DMS153 (cell line): ENCODE data around the gene VPS26C.
"Not testable (repeated sequence)": the region's sequence is repeated elsewhere in the genome, so short reads cannot be mapped to it uniquely, and the experiment has no call there.

Source experiments
- DNase-seq: peaks from one replicate; lab custom pipeline; 2025; lab: John Stamatoyannopoulos, UW

VPS26C gene

DNA sequence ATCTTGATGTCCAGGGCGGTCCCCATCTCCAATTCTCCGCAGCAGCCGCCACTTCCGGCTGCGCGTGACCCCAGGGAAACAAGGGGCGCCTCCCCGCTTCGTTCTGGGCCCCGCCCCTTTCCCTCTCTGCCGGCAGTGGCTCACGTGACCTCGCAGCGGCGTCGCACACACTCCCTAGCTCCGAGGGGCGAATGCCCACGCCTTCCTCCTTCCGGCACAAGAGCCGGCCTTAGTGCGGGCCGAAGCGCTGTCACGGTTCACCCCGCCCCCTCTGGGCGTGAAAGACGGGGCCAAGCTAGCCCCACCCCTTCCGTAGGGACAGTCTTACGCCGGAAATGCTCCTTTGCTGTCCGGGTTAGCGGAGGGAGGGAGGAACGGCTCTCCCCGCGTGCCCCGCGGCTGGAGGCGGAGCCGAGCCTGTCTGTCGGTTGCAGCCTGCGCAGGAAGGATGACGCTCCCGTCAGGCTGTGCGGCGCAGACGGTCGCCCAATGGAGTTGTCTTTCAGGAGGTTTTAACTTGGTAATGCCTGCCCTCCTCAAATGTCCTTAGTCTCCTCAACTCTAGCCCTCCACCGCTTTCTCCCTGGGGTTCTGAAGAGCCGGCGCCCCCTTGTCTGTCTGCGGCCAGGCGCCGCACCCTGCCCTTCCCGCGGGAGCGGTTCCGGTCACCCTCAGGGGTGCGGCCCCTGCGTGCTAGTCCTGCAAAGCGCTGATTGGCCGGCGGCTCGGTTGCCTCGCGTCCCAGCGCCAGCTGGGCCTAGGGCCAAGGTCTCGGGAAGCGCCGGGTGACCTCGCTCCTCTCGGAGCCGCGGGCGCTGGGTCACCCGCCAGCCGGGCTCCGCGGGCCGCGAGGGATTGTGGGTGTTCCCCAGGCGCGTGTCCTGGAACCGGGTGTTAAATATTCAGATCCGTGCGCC, at the start of gene VPS26C:
VPS26C (minus strand) TSS at position 66 of the 917 bp plus-strand sequence; CDS start at position 26, 40 bp downstream.
- peak; percentile 99 for DNase-seq

DNA sequence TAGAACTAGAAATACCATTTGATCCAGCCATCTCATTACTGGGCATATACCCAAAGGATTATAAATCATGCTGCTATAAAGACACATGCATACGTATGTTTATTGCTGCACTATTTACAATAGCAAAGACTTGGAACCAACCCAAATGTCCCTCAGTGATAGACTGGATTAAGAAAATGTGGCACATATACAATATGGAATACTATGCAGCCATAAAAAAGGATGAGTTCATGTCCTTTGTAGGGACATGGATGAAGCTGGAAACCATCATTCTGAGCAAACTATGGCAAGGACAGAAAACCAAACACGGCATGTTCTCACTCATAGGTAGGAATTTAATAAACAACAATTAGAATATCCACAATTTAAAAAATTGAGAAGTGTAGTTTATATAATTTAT, 48.9 kb upstream of the VPS26C start:
- DNase-seq = not testable (repeated sequence)

DNA sequence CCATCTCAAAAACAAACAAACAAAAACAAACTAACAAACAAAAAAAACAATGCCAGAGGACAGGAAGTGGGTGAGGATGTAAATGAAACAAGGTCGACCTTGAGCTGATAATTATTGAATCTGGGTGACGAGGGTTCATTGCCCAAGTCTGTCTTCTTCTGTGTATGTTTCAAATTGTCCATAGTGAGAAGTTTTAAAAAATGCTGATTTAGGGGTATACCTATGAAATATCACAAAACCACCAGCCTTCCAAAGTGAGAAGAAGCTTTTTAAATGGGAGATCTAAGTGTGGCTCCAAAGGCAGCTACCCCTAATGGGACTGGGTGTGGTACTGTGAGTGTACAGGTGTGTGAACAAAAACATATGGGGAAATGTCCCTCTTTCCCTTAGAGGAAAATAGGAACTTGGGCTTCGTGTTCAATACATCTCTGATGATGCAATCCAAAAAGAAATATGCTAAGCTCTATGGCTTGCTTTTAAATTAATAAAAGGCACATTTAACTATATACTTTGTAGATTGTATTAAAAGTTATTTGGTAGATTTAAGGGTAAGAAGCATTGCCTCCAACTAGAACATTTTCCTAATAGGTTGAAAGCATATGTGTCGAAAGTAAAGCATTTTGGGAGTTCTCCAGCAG, 33.1 kb upstream of the VPS26C start:
- no peak for DNase-seq

DNA sequence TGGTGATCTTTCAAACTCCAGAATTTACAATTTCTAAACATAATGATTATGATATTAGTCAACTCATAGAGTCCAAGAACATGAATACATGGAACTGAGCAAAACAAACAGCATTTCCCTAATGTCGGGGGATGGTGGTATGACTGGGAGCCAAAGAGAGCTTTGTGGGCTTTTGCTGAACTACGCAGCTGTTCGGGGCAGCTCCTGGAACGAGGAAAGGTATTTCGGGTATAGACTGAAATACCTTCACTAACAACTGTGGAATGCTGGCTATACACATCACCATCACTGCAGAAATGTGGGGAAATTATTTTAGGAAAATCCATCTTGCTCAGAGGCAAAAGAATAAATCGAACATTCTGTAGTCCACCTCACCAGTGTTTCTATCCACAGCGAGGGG, 30.2 kb upstream of the VPS26C start:
- no peak for DNase-seq

DNA sequence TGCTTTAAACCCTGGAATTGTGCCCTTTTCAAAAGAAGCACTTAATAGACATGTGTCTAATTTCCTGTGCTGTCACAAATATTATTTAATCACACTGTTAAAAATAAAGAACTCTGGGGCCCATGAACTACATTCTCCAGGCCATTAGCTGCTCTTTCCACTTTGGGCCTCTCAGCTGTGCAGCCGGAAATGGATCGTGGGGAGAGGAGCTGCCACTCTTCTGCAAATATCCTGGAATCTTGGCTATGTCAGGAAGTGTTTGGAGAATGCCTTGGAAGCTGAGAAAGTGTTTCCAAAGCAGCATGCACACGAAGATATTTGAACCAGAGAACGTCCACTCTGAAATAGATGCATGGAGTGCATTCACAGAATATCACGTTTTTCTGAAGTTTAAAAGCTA, 27.5 kb upstream of the VPS26C start:
- no peak for DNase-seq

DNA sequence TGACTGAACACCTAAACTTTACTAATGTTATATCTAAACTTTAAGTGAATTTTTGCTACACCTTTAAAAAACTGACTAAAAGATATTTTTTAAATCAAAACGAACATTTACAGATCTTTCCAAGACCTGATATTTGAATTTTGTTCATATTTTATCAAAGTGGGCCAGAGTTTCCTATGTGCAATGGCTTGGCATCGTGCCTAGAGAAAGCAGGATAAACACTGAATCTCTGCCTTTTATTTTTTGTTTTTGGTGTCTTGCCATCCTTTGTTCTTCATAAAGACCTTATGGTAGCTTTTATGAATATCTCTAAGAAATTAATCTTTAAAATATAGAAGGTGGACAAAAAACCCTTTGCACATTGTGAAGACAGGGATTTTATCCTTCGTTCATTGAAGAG, 25.8 kb upstream of the VPS26C start:
- no peak for DNase-seq

DNA sequence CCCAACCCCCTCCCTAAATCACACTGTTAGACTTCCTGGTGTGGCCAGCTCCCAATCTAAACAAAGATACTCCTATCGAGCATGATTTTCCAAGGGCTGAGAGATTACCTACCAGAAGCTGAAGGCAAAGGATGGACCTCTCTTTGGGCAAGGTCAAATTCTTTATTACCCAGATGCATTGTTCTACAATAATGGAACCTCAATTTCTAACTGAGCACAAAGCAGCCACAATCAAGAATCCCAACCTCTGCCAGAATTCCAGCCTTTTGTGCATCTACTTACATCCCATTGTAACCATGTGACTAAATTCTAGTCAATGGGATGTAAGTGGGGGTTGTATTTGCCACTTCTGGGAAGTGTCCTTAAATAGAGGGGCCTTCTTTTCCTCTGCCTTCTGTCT, 24.9 kb upstream of the VPS26C start:
- DNase-seq = no peak

DNA sequence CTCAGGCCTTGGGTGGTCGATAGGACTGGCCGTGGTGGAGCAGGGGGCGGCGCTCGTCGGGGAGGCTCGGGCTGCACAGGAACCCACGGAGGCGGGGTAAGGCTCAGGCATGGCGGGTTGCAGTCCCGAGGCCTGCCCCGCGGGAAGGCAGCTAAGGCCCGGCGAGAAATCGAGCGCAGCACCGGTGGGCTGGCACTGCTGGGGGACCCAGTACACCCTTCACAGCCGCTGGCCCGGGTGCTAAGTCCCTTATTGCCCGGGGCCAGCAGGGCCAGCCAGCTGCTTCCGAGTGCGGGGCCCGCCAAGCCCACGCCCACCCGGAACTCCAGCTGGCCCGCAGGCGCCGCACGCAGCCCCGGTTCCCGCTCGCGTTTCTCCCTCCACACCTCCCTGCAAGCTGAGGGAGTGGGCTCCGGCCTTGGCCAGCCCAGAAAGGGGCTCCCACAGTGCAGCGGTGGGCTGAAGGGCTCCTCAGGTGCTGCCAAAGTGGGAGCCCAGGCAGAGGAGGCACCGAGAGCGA, 16.1 kb upstream of the VPS26C start:
- DNase-seq = not testable (repeated sequence)

DNA sequence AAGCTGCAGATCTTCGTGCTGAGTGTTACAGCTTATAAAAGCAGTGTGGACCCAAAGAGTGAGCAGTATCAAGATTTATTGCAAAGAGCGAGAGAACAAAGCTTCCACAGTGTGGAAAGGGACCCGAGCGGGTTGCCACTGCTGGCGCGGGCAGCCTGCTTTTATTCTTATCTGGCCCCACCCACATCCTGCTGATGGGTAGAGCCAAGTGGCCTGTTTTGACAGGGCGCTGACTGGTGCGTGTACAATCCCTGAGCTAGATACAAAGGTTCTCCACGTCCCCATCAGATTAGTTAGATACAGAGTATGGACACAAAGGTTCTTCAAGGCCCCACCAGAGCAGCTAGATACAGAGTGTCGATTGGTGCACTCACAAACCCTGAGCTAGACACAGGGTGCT, 15.5 kb upstream of the VPS26C start:
- not testable (repeated sequence) for DNase-seq

DNA sequence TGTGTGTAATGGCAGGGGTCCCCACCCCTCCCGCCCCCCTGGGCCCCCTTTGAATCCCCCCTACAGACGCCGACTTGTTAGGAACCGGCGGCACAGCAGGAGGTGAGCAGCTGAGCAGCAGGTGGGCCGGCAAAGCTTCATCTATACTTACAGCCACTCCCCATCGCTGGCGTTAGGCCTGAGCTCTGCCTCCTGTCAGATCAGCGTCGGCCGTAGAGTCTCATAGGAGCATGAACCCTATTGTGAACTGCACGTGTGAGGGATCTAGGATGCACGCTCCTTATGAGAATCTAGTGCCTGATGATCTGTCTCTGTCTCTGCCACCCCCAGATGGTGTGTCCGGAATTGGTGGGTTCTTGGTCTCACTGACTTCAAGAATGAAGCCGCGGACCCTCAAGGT, 14.9 kb upstream of the VPS26C start:
- DNase-seq = peak; percentile 56

DNA sequence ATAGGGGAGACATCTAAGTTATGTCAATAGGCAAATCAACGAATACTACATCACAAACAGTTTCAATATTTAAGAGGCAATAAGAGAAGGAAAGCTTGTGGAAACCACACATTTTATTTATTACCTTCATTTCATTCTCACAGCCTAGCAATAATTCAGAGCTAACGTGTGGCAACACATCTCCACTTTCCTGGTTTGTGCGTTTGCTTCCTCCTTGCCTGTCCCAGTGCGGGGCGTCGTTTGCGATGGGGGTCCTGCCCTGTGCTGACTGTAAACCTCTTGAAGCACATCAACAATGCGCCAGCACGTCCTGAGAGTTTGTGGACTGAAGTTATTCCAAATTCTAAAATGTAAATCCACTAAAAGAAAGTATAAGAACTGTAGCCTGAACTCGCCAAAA, 14.4 kb upstream of the VPS26C start:
- DNase-seq = no peak

DNA sequence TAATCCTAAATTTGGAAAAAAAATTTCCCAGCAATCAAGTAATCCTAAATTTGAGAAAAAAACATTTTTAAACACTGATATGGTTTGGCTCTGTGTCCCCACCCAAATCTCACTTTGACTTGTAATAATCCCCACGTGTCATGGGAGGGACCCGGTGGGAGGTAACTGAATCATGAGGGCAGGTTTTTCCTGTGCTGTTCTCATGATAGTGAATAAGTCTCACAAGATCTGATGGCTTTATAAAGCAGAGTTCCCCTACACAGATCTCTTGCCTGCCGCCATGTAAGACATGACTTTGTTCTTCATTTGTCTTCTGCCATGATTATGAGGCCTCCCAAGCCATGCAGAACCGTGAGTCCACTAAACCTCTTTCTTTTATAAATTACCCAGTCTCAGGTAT, 12.1 kb upstream of the VPS26C start:
- DNase-seq = not testable (repeated sequence)

DNA sequence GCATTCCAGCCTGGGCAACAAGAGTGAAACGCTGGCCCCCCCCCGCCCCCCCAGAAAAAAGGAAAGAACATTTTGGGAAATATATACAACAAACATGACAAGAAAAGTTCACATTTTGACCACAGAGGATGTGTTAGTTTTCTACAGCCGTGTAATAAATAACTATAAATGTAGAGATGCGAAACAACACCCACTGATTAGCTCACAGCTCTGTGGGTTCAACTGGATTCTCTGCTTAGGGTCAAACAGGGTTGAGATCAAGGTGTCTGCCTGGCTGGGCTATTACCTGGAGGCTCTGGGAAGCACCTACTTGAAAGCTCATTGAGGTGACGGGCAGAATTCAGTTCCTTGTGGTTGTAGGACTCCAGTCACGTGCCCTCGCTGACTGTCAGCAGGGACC, 11.1 kb upstream of the VPS26C start:
- no peak for DNase-seq

DNA sequence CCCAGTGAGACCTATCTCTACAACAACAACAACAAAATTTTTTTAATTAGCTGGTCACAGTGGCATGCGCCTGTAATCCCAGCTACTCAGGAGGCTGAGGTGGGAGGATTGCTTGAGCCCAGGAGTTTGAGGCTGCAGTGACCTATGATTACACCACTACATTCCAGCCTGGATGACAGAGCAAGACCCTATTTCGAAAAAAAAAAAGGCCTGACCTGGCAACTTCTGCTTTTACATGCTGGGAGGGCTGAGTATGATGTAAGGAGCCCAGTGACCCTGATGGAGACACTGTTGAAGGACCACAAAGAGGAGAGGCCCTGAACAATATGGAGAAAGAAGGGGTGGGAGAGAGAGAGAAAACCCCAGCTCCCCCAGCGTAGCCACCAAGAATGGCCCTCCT, 9.2 kb upstream of the VPS26C start:
- DNase-seq = no peak

DNA sequence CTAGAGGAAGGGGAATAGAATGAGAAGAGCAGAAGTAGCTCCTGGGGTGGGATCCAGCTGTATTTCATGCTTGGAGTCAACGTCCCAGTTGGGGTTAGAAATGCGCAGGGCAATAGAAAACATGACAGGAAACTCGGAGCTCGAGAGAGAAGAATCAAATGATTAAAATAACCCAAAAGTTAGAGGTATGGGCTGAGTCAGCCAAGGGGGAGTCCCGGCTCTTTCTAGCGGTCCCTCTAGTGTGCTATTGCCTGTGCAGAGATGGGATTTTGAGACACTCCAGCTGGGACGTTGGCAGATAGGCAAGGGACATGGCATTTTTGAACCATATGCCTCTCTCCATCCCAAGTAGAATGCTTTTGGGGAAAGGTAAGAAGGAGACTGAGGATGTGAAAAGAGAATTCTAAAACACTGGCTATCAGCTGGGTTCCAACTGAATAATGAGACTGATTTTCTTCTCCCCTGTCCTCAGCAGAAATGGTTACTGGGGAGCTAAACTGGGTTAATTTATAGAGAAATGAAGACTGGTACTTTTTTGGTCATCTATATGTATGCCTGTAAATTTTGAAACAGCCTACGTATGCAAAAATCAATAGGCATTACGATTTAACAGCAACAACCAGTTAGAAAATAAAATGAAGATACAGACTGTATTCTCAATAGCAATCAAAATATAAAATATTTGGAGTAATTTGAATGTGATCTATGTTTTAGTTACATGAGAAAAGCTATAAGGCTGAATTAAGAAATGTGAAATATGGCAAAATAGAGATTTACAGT, 7.0 kb upstream of the VPS26C start:
- no peak for DNase-seq

DNA sequence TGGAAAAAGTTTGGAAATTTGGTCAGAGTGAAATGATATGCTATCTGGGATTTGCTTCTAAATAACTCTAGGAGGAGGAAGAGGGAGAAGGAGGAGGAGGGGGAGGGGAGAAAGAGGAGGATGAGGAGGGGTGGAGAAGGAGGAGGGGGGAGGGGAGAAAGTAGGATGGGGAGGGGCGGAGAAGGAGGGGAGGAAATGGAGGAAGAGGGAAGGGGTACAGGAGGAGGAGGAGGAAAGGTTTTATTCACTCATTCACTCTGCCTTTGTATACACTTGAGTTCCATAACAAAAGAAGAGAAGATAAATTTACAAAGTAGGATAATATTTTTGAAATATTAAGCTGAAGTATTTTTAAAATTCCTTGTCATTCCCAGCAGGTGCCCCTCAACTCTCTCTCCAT, 6.3 kb upstream of the VPS26C start:
- DNase-seq = no peak

DNA sequence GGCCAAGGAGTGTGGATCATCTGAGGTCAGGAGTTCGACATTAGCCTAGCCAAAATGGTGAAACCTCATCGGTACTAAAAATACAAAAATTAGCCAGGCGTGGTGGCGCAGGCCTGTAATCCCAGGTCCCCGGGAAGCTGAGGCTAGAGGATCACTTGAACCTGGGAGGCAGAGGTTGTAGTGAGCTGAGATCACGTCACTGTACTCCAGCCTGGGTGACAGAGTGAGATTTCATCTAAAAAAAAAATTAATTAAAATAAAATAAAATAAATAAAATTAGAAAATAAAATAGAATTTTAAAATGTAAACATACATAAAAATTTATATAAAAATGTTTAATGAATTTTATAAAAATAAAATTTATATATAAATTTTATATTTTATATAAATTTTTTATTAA, 5.8 kb upstream of the VPS26C start:
- DNase-seq = no peak

DNA sequence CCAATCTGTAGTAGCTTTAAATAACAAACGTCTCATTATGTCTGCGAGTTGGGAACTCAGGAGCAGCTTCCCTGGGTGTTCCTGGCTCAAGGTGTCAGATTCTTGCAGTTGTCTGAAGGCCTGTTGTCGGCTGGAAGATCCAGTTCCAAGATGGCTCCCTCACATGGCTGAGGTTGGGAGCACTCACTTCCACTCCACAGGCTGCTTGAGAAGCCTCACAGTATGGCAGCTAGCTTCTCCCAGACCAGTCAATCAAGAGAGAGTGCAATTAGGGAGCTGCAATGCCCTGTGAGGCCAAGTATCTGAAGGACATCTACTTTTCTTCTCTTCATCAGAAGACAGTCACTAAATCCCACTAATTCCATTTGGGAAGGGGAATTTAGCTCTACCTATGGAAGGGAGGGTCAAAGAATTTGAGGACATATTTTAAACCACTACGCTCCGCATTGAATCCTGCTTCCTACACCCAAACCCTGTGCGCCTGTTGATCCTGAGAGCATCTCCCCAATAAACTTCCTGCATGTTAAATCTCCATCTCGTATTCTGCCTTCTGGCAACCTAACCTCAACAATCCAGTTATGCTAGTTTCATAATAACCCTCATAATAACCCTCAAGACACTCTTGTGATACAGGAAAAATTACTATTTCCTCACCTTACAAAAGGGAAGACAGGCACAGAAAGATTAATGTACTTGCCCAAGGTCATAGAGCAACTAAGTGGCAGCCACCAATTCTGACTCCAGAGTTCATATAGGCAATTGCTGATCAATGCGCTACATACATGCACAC, 3.6 kb upstream of the VPS26C start:
- DNase-seq = no peak

DNA sequence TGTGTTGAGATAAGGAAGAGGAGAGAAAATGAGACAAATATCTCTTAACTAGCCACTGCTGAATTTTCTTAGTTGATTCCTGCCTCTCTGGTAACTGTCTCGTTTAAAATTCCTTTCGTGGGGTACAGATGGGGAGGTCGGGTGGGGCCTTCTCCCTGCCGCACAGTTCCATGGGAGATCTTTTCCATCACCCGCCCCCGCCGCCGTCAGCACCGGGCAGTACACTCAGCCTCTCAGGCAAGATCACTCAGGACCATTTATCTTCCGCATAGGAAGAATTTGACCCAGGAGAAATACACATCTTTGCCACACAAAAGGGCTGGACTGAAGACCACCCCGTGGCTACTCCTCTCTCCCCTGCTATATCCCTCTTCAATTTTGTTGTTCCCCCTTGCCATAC, 2.3 kb upstream of the VPS26C start:
- DNase-seq = no peak

DNA sequence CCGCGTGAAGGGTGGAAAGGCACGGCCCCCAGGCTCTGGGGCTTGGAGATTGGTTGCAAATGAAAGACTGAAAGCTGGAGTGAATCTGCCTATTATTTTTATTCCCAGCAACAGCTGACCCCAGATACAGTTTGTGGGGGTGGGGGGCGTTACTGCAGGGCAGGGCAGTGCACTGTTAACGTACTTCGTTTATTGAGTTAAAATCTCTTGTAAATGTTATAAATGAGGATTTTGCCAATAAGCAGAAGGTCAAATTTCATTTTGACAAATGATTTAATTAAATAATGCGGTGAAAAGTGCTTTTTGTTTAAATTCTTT, 1.0 kb upstream of the VPS26C start:
- DNase-seq = no peak

DNA sequence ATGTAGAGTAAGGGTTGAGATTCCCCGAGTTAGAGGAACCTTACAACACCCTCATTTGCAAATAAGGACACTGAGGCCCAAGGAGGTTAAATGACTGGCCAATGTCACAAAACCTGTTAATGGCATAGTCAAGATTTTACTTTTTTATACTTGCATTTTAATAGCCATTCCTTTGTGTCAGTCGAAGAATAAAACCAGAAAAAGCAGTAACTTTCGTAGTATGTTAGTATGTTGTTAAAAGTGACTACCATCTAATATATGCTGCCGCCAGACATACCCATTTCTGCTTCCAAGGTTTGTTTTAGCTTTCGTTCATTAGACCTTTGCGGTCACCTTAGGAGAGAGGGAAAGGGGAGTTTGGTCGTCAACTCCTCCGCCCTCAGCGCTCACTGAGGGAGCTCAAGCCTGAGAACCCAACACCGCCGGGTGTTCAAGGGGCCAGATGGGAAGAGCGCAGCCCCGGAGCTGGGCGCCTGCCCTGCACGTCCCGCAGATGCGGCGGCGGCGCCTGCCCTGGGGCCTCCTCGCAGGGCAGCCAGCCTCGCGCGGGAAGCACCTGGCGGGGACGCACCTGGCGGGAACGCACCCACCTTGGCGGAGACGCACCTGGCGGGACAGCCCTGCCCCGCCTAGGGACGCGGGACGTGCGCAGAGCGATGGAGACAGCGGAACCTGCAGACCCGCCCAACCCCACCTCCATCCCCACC, 466 bp downstream of the VPS26C start:
- no peak for DNase-seq
